DOHH2 (cell line): ENCODE measurements around the gene CD164L2.

Source experiments
- H3F3A ChIP-seq: fragments of 200-600 bp; sonication (generic), shearing (Covaris generic); 2 replicates; pipeline ENCODE4 v1.6.0; 2016; ENCODE audit warnings: antibody characterized with exemption, mild to moderate bottlenecking; ENCODE audit not compliant: control insufficient read depth, insufficient read depth
- H3K27ac ChIP-seq: fragments of 200-600 bp; sonication (generic); 2 replicates; pipeline ENCODE4 v1.5.1; 2014; ENCODE audit warnings: low read depth, mild to moderate bottlenecking, low read length, moderate library complexity
- H3K27me3 ChIP-seq: fragments of 200-600 bp; sonication (generic); 2 replicates; pipeline ENCODE4 v1.6.1; 2014; ENCODE audit warnings: mild to moderate bottlenecking, low read length, mixed read lengths; ENCODE audit not compliant: control insufficient read depth
- H3K36me3 ChIP-seq: fragments of 200-600 bp; sonication (generic); 2 replicates; pipeline ENCODE4 v1.6.1; 2014; ENCODE audit warnings: mild to moderate bottlenecking, low read length, moderate library complexity, mixed read lengths; ENCODE audit not compliant: control insufficient read depth
- H3K4me1 ChIP-seq: fragments of 200-600 bp; sonication (generic); 2 replicates; pipeline ENCODE4 v1.6.1; 2014; ENCODE audit warnings: mild to moderate bottlenecking, low read length, mixed read lengths; ENCODE audit not compliant: control insufficient read depth
- H3K4me2 ChIP-seq: fragments of 200-600 bp; sonication (generic); 2 replicates; pipeline ENCODE4 v1.6.0; 2014; ENCODE audit warnings: mild to moderate bottlenecking, low read length, moderate library complexity
- H3K4me3 ChIP-seq: fragments of 200-600 bp; sonication (generic); 2 replicates; pipeline ENCODE4 v1.5.1; 2014; ENCODE audit warnings: mild to moderate bottlenecking, low read length, mixed read lengths
- H3K79me2 ChIP-seq: fragments of 200-600 bp; sonication (generic); 2 replicates; pipeline ENCODE4 v1.6.1; 2014; ENCODE audit warnings: mild to moderate bottlenecking, low read length, mixed read lengths; ENCODE audit not compliant: control insufficient read depth
- H3K9me2 ChIP-seq: fragments of 200-600 bp; sonication (generic); replicated peaks from 2 replicates; pipeline ENCODE4 v1.6.1; 2014; ENCODE audit warnings: mild to moderate bottlenecking, low read length, mixed read lengths; ENCODE audit not compliant: control insufficient read depth
- H3K9me3 ChIP-seq: fragments of 200-600 bp; sonication (generic); 2 replicates; pipeline ENCODE4 v1.6.1; 2014; ENCODE audit warnings: antibody characterized with exemption, low read length, mixed read lengths; ENCODE audit not compliant: control insufficient read depth, insufficient read depth
- H4K20me1 ChIP-seq: fragments of 200-600 bp; sonication (generic); 2 replicates; pipeline ENCODE4 v1.6.0; 2014; ENCODE audit warnings: low read depth, mild to moderate bottlenecking, antibody characterized with exemption, low read length, moderate library complexity; ENCODE audit not compliant: control insufficient read depth, insufficient read depth
- CTCF ChIP-seq: fragments of 200-600 bp; sonication (generic); IDR thresholded peaks from one replicate; pipeline ENCODE4 v1.5.1; 2014; ENCODE audit warnings: antibody characterized with exemption, mild to moderate bottlenecking, low read depth, low read length; ENCODE audit not compliant: poor library complexity, severe bottlenecking
- EZH2phosphoT487 ChIP-seq: fragments of 200-600 bp; sonication (generic); IDR thresholded peaks from 2 replicates; pipeline ENCODE4 v1.6.1; 2017; ENCODE audit warnings: borderline replicate concordance, mild to moderate bottlenecking, antibody characterized with exemption, low read length, moderate library complexity, mixed read lengths

Gene CD164L2

GRCh38 chr1:27403065-27403726 lies 20.1 kb upstream of the CD164L2 start:
- Histone ChIP-seq H3K27me3 (no peaks in the 10 kb centered on the region), H3K79me2 (no peaks in the 10 kb centered on the region), H3K9me2 (no peaks in the 10 kb centered on the region), H4K20me1 (no peaks in the 10 kb centered on the region), H3K4me1 (peaks cover 22% of the 10 kb centered on the region), H3K27ac (no peak overlapping the region), H3K36me3 (peaks cover 5% of the 10 kb centered on the region; the same call in 1 of the 2 replicates), H3F3A (0 out of 2 replicates have a peak, but pooled peaks cover 4% of the 10 kb centered on the region), H3K4me3 (no peak overlapping the region), H3K4me2 (peak overlapping the region; percentile 16), H3K9me3 (no peaks in the 10 kb centered on the region)
- TF ChIP-seq CTCF (peak; percentile 66), EZH2phosphoT487 (no peak)

- H3K79me2 ChIP-seq = no peaks in the 10 kb centered on the region
- H3K27me3 ChIP-seq = no peaks in the 10 kb centered on the region
- H3K4me3 ChIP-seq = no peak overlapping the region
- H3K4me1 ChIP-seq = peaks cover 22% of the 10 kb centered on the region
- no peaks in the 10 kb centered on the region for H3K9me2 ChIP-seq
- TF ChIP-seq EZH2phosphoT487 (no peak), CTCF (no peak)
- no peak overlapping the region for H3K27ac ChIP-seq
- H3K4me2 ChIP-seq = no peak overlapping the region; the same call in 1 of the 2 replicates
- no peaks in the 10 kb centered on the region for H4K20me1 ChIP-seq
- 0 out of 2 replicates have a peak, but pooled peaks cover 4% of the 10 kb centered on the region for H3F3A ChIP-seq
- peaks cover 3% of the 10 kb centered on the region; the same call in 1 of the 2 replicates for H3K36me3 ChIP-seq
- H3K9me3 ChIP-seq = no peaks in the 10 kb centered on the region
These were observed 19.2 kb upstream of the CD164L2 start for GRCh38 chr1:27402349-27402754.

GRCh38 chr1:27400963-27401341 lies 17.8 kb upstream of the CD164L2 start:
- no peak overlapping the region for H3K4me2 ChIP-seq

More at GRCh38 chr1:27400963-27401341, 17.8 kb upstream of the CD164L2 start:
- no peak overlapping the region for H3K27ac ChIP-seq
- no peak overlapping the region for H3K4me3 ChIP-seq
- H3K79me2 ChIP-seq = no peaks in the 10 kb centered on the region
- no peaks in the 10 kb centered on the region for H3K9me3 ChIP-seq
- peaks cover 22% of the 10 kb centered on the region for H3K4me1 ChIP-seq
- no peak for TF ChIP-seq CTCF
- TF ChIP-seq EZH2phosphoT487 = no peak
- H4K20me1 ChIP-seq = no peaks in the 10 kb centered on the region
- H3K9me2 ChIP-seq = no peaks in the 10 kb centered on the region
- H3K27me3 ChIP-seq = no peaks in the 10 kb centered on the region
- 0 out of 2 replicates have a peak, but pooled peaks cover 4% of the 10 kb centered on the region for H3F3A ChIP-seq
- no peaks in the 10 kb centered on the region for H3K36me3 ChIP-seq
